ENCODE data around the gene KLHL6. TPM values are rescaled to one million over a fixed set of nuclear protein-coding genes. Genes with fewer than 3 reads are reported as not detected.
"Not testable (repeated sequence)": the region's sequence is repeated elsewhere in the genome, so short reads cannot be mapped to it uniquely, and the experiment has no call there.

The KLHL6 gene
- total RNA-seq, 2 experiments from 2014 or later: 32.9 to 34.6 TPM

- POLR2A ChIA-PET: no interaction called here
- CTCF ChIA-PET: interaction anchor here (1.0 kb wide), 1 partner anchor 14 kb away, joined by 3 read pairs; no protein-coding TSS in a partner anchor
Measured at GRCh38 chr3:183536238-183536880, 19.1 kb downstream of the KLHL6 start.

GRCh38 chr3:183534249-183534648 is 21.3 kb downstream of the KLHL6 start:
- CTCF ChIA-PET: no interaction called here
- POLR2A ChIA-PET: interaction anchor here (0.8 kb wide), 1 partner anchor 103 kb away, joined by 3 read pairs; no protein-coding TSS in a partner anchor

- POLR2A ChIA-PET: interaction anchor here (0.8 kb wide), 1 partner anchor 103 kb away, joined by 3 read pairs; no protein-coding TSS in a partner anchor
- CTCF ChIA-PET: interaction anchor here (0.6 to 0.7 kb wide), 2 partner anchors 64 to 93 kb away, joined by 3 read pairs; no protein-coding TSS in a partner anchor
Measured at GRCh38 chr3:183533412-183534132, 21.9 kb downstream of the KLHL6 start.

- POLR2A ChIA-PET: no interaction called here
- CTCF ChIA-PET: interaction anchor here (0.6 to 0.7 kb wide), 2 partner anchors 63 to 93 kb away, joined by 3 read pairs; no protein-coding TSS in a partner anchor
Measured at GRCh38 chr3:183532620-183533411, 22.7 kb downstream of the KLHL6 start.

GRCh38 chr3:183529717-183530116 is 25.8 kb downstream of the KLHL6 start:
- POLR2A ChIA-PET: interaction anchor here (0.8 kb wide), 1 partner anchor 16 kb away, joined by 4 read pairs; no protein-coding TSS in a partner anchor

GRCh38 chr3:183529185-183529584 is 26.3 kb downstream of the KLHL6 start:
- CTCF ChIA-PET: interaction anchor here (0.8 kb wide), 1 partner anchor 17 kb away, joined by 3 read pairs; no protein-coding TSS in a partner anchor

More at GRCh38 chr3:183529717-183530116, 25.8 kb downstream of the KLHL6 start:
- CTCF ChIA-PET: interaction anchor here (1.1 kb wide), 1 partner anchor 31 kb away, joined by 4 read pairs; no protein-coding TSS in a partner anchor

GRCh38 chr3:183528758-183529157 is 26.7 kb downstream of the KLHL6 start:
- CTCF ChIA-PET: interaction anchor here (0.8 to 1.1 kb wide), 2 partner anchors 15 to 17 kb away, joined by 3 to 4 read pairs; no protein-coding TSS in a partner anchor
- POLR2A ChIA-PET: not testable (repeated sequence)

More at GRCh38 chr3:183529185-183529584, 26.3 kb downstream of the KLHL6 start:
- POLR2A ChIA-PET: no interaction called here

- POLR2A ChIA-PET: interaction anchor here (0.7 to 1.4 kb wide), 4 partner anchors 10 to 48 kb away, joined by 3 to 6 read pairs (median 4); partner anchors contain the start of gene KLHL6
- CTCF ChIA-PET: interaction anchor here (0.5 to 1.5 kb wide), 6 partner anchors 10 to 239 kb away, joined by 3 to 6 read pairs (median 4); no protein-coding TSS in a partner anchor
Measured at GRCh38 chr3:183527428-183528379, 27.8 kb downstream of the KLHL6 start.

GRCh38 chr3:183526838-183527427 is 28.6 kb downstream of the KLHL6 start:
- CTCF ChIA-PET: interaction anchor here (0.5 to 1.5 kb wide), 6 partner anchors 9 to 240 kb away, joined by 3 to 6 read pairs (median 3); no protein-coding TSS in a partner anchor
- POLR2A ChIA-PET: interaction anchor here (0.7 to 1.4 kb wide), 4 partner anchors 11 to 47 kb away, joined by 3 to 6 read pairs (median 4); partner anchors contain the start of gene KLHL6

- ChIA-PET CTCF (no interaction called here), POLR2A (no interaction called here)
Measured at GRCh38 chr3:183524476-183524875, 31.0 kb downstream of the KLHL6 start.

GRCh38 chr3:183520741-183521556 is 34.6 kb downstream of the KLHL6 start:
- POLR2A ChIA-PET, CTCF ChIA-PET: not testable (repeated sequence)

- POLR2A ChIA-PET: not testable (repeated sequence)
Measured at GRCh38 chr3:183520295-183520694, 35.2 kb downstream of the KLHL6 start.

GRCh38 chr3:183519891-183520290 is 35.6 kb downstream of the KLHL6 start:
- ChIA-PET CTCF (no interaction called here), POLR2A (no interaction called here)

More at GRCh38 chr3:183520295-183520694, 35.2 kb downstream of the KLHL6 start:
- CTCF ChIA-PET: not testable (repeated sequence)

- ChIA-PET POLR2A (no interaction called here), CTCF (interaction anchor here (1.0 to 1.1 kb wide), 2 partner anchors 9 to 42 kb away, joined by 3 to 4 read pairs; no protein-coding TSS in a partner anchor)
Measured at GRCh38 chr3:183518491-183519251, 36.8 kb downstream of the KLHL6 start.

- CTCF ChIA-PET: interaction anchor here (1.0 to 1.2 kb wide), 3 partner anchors 9 to 43 kb away, joined by 3 to 4 read pairs (median 3); no protein-coding TSS in a partner anchor
- POLR2A ChIA-PET: no interaction called here
Measured at GRCh38 chr3:183517607-183518006, 37.9 kb downstream of the KLHL6 start.

Measured in activated CD8-positive, alpha-beta memory T cell treated with anti-CD3 and anti-CD28 coated beads for 36 hours (primary cell).